Stimulated activated CD4-positive, alpha-beta T cell treated with anti-CD3 and anti-CD28 coated beads, Interleukin-4, amount 100 ng/mL, for 1 hour (primary cell): Measurements from ENCODE around the gene PILRB.
"Not testable (repeated sequence)": the region's sequence is repeated elsewhere in the genome, so short reads cannot be mapped to it uniquely, and the experiment has no call there.

Experiments used
- DNase-seq: peaks from one replicate; pipeline ENCODE4 v3.0.0-alpha.2; 2020

PILRB gene

DNA sequence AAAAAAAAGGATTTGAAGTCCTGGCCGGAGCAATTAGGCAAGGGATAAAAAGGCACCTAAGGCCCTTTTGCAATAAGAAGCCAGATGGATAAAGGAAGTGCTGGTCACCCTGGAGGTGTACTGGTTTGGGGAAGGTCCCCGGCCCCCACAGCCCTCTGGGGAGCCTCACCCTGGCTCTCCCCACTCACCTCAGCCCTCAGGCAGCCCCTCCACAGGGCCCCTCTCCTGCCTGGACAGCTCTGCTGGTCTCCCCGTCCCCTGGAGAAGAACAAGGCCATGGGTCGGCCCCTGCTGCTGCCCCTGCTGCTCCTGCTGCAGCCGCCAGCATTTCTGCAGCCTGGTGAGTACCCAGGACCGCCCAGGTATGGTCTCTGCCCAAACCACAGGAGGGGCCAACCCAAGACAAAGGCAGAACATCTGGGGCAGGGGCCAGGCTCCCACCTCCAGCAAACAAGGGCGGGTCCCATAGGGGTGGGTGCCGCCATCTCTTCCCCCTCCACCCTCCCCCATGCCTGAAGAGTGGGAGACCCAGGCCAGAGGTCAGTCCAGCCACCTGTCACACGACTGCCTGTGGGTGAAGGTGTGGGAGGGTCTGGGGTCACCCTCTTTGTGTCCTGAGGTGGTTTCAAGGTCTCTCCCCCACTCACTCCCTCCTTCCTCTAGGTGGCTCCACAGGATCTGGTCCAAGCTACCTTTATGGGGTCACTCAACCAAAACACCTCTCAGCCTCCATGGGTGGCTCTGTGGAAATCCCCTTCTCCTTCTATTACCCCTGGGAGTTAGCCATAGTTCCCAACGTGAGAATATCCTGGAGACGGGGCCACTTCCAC, at the start of gene PILRB:
Gene PILRB (plus strand): TSS at position 91 of the 830 bp plus-strand sequence. CDS start 186 bp downstream, at position 277.
- no peak for DNase-seq

DNA sequence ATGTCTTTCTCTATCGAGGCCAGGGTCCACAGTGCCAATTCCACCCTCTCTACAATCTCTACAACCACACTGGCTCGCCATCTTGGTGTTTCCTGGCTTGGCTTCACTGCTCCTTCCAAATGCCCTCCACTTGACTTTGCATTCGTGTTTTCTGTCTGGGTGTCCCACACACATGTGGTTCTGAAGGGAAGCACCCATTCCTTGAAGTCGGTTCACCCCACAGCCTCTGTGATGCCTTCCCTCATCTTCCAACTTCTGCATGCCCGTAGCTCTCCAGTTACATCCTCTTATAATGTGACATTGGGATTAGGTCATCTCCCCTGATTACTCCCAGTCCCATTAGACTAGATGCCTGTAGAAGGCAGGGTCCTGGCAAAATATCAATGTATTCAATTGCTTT, 39.6 kb upstream of the PILRB start:
- DNase-seq = not testable (repeated sequence)

DNA sequence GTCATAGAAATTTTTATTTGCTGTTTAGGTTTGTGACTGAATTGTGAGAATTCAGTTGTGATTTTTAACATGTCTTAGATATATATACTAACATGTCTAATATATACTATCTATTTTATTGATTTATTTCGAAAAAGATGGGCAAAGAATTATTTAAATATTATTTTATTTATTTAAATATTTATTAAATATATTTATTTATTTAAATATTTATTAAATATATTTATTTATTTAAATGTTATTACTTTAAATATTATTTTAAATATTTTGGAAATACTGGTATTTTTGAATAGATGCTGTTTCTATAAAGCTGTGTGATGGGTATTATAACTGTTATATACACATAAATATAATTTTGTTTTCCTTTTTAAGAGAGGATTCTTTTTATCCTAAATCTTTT, 36.3 kb upstream of the PILRB start:
- DNase-seq = not testable (repeated sequence)

DNA sequence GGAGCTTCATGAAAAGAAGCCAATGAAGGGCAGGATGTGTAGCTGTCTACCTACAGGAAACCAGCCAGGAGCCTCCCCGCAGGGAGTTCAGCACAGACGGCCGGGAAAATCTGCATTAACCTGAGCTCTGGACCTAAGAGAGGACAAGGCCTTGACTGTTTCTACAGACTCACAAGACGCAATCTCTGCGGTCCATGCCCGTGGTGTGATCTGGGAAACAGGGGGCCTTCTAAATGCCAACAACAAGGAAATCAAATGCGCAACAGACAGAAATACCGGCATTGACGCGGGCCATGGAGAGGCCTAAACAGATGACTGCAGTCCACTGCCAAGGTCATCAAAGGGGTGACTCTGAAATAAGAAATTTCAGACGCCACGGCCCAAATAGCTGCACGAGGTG, 33.7 kb upstream of the PILRB start:
- not testable (repeated sequence) for DNase-seq

DNA sequence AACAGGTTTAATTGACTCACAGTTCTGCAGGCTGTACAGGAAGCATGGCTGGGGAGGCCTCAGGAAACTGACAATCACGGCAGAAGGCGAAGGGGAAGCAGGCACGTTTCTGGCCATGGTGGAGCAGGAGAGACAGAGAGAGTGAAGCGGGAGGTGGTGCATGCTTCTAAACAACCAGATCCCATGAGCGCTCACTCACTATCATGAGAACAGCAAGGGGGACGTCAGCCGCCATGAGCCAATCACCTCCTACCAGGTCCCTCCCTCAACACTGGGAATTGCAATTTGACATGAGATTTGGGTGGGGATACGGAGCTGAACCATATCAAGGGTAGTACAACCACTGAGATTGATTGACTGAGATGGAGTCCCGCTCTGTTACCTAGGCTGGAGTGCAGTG, 32.2 kb upstream of the PILRB start:
- not testable (repeated sequence) for DNase-seq

DNA sequence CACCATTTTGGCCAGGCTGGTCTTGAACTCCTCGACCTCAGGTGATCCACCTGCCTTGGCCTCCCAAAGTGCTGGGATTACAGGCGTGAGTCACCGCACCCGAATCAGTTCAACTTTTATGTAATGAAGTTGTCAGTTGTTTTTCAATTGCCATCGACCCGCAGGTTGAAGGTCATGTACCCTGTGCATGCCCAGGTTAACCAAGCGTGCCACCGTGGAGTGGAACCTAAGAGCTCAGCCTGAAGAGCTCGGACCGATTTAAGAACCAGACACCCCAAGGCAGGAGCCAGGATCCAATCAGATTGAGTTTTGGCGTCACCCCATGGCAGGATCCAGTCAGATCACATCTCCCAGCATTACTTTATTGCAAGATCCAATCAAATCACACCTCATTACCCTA, 31.0 kb upstream of the PILRB start:
- not testable (repeated sequence) for DNase-seq

DNA sequence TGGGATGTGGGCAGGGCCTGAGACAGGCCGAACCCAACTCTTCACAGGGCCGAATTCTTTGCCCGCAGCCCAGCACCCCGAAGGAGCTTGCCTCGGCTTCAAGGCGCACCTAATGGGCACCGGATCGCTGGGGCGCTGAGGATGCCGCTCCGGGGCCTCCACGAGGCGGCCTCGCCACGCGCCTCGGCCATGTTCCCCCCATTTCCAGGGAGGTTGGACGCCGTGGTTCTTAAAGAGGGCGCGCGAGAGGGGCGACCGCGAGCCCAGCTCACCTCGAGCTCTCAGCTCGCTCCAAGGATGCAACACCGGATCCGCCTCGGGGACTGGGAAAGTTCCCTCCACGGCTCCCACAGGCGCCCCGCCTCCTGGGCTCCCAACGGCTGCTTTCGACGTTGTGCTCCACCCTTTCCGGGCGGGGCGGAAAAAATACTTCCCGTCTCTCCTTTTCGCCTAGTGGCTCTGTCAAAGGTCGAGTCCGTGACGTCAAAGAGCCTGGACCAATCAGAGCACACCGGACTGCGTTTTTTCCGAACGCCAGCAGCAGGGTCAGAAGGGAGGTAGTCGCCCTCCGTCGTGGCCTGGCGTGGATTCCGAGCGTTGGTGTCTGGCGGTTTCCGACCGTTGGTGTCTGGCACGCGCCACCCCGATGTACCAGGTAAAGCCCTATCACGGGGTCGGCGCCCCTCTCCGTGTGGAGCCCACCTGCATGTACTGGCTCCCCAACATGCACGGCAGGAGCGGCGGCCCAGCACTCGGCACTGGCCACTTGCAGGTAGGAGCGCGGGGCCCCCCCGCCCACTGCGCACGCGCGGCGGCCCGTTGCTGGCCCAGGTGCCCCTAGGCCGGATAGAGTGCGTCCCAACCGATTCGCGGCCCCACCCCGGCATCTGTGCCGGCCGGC, 22.1 kb upstream of the PILRB start:
- peak; percentile 80 for DNase-seq

DNA sequence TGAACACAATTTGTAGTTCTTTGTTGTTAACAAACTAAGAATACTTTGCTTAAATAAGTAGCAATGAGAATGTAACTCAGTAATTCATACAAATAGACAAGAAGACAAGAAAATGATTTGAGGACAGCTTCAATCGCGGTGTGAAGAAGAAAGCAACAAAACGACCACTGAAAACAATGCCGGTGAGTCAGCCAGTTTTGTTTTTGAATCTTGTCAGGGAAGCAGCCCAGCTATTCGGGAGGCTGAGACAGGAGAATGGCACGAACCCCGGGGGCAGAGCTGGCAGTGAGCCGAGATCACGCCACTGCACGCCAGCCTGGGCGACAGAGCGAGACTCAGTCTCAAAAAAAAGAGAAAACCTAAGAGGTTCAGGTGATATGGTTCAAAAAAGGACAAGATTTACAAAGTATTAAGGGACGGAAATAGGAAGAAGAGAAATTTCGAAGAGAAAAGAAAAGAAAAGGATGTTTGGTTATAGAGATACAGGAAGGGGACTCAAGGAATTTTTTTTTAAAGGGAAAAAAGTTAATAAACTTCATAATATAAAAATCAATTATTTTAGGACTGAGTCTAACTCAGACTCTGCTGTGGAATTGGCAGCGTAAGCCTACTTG, 19.7 kb upstream of the PILRB start:
- not testable (repeated sequence) for DNase-seq

DNA sequence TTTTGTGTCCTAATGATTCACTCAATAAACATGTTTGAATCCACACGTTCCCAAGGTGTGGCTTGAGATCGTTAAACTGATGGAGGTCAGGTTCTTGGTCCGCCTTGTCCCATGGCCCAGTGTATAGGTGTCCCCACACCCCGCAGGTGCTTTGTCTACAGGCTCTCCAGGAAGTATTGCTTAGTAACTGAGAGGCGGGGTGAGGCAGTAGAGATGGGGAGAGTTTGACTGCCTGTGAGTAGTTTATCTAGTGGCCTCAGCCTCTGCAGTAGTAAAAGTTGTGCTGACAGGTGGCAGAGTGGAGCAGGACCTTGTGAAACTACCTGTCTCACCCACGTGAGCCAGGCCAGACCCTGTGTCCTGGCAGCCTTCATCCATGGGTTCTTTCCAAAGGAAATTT, 16.6 kb upstream of the PILRB start:
- not testable (repeated sequence) for DNase-seq

DNA sequence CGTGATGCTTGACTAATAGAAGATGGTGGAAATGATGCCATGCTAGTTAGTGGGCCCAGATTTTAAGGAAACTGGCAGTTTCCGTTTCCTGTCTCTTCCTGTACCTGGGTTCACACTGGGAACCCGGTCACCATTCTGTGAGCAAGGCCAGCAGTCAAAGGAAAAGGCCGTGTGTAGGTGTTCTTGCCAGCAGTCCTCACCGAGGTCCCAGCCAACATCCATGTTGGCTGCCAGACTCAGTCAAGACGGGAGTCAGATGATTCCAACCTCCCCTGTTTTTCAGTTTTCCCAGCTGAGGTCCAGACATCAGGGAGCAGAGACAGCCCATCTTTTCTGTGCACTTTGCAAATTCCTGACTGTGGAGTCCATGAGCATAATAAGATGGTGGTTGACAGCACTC, 15.2 kb upstream of the PILRB start:
- no peak for DNase-seq

DNA sequence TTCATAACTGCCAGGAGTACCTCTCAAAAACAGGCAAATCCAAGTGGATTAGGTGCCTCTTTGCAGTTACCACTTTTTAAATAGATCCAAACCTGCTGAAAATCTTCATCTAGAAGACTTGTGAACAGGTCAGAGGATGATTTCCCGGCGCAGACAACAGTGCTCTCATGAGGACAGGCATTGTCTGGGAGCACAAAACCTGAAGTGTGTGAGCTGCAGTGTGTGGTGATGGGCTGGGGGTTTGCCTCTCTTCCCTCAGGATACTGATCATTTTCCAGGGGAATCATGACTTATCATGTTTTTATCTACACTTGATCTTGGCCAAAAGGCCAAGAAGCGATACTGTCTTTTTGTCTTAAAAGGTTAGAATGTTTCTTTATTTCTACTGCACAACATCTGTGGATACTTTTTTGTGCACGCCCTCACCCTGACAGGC, 13.8 kb upstream of the PILRB start:
- not testable (repeated sequence) for DNase-seq

DNA sequence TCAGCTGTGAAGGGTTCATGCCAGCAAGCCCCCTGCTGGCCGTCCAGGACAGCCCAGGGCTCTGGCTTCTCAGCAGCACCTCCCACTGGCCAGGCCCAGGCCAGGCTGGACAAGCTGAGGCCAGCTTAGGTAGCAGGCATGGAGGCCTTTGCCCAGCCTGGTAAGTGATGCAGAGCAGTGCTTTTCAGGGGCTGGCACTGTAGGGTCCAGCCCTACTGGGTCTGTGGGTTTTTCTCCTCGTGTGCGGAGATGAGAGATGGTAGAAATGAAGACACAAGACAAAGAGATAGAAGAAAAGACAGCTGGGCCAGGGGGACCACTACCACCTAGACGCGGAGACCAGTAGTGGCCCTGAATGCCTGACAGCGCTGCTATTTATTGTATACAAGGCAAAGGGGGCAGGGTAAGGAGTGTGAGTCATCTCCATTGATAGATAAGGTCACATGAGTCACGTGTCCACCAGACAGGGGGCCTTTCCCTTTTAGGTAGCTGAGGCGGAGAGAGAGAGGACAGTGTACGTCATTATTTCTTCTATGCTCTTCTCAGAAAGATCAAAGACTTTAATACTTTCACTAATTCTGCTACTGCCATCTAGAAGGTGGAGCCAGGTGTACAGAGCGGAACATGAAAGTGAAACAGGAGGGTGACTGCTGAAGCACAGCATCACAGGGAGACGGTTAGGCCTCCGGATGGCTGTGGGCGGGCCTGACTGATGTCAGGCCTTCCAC, 13.2 kb upstream of the PILRB start:
- peak; percentile 66 for DNase-seq

DNA sequence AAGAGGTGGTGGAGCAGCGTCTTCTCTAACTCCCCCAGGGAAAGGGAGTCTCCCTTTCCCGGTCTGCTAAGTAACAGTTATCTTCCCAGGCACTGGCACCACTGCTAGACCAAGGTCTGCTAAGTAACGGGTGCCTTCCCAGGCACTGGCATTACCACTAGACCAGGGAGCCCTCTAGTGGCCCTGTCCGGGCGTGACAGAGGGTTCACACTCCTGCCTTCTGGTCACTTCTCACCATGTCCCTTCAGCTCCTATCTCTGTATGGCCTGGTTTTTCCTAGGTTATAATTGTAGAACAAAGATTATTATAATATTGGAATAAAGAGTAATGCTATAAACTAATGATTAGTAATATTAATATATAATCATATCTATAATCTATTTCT, 12.6 kb upstream of the PILRB start:
- DNase-seq = peak; percentile 64

DNA sequence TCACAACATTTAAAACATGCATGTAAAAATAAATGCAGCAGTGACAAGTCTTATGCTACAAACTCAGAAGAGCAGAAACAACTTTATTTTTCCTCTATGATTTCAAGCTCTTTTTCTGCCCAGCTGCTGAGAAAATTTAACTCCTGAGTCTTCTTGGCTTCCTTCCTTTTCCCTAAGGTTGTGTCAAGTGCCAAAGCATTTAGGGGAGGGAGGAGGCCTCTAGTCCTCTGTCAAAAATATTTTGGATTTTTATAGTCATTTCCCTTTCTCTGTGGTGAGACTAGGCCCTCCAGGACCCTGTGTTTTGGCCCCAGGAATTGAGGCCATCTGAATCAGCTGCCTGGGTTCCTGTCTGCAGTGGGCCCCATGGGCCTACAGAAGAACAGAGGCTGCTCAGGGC, 11.0 kb upstream of the PILRB start:
- DNase-seq = no peak

DNA sequence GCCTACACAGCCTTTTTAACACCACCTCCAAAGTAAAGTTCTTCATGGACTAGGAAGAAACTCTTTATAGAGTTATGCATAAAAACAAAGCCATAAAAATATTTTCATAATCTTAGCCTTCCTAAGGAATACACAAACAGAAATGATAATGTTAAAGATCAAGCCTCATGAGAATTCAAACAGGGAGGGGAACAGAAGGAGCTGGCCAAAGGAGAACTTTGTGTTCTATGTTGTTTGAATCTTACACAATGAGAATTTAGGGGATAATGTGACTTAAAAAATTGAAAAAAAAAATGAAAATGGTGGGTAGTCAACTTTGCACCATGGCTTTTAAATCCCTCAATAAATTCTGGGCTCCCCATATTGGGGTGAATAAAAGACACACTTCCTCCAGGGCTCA, 9.1 kb upstream of the PILRB start:
- no peak for DNase-seq

DNA sequence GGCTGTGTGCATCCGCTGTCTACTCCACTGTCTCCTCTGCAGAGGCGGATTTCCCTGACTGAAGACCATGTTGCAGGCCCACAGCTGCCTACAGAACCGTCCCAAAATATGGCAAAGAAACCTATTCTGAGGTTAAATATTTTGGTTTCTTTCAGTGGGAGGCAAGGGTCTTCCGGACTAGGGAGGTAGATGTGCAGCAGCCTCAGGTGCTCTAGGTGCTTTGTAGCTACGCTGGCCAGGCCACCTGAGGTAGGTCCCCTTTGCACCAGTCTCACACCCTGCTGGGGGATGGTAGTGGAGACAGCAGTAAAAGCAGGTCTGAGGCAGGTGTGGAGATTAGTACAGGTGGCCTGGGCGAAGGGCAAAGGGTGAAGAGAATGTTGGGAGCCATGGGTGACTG, 8.2 kb upstream of the PILRB start:
- DNase-seq = no peak

DNA sequence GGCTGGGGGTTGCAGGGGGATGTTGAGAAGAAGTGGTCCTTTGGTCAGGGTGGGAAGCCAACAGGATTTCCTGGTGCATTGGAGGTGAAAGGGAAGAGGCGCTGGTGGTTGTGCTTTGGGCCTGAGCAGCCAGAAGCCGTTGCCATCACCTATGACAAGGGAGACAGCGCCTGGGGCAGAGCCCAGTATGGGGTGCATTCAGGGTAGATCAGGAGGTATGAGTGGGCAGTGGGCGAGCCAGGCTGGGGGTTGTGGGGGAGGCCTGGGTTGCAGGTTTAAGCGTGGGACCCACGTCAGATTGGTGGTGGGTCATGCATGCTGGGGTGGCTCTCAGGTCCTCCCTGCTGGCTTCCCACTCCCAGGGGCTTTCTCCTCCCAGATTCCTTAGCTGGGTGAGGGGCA, 6.3 kb upstream of the PILRB start:
- no peak for DNase-seq

DNA sequence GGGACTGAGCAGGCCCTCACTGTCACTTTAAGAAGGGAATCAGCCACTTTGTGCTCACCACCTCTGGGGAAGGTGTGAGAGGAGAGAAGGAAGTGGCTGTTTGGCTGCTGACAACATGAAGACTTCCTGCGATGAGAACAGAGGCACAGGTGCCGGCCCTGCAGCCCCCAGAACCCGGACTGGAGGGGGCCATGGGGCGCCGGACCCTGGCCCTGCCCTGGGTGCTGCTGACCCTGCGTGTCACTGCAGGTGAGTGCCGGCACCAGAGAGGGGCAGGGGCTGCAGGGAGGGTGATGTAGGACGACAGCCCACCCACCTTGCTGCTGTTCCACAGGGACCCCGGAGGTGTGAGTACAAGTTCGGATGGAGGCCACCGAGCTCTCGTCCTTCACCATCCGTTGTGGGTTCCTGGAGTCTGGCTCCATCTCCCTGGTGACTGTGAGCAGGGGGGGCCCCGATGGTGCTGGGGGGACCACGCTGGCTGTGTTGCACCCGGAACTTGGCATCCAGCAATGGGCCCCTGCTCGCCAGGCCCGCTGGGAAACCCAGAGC, 5.6 kb upstream of the PILRB start:
- not testable (repeated sequence) for DNase-seq

DNA sequence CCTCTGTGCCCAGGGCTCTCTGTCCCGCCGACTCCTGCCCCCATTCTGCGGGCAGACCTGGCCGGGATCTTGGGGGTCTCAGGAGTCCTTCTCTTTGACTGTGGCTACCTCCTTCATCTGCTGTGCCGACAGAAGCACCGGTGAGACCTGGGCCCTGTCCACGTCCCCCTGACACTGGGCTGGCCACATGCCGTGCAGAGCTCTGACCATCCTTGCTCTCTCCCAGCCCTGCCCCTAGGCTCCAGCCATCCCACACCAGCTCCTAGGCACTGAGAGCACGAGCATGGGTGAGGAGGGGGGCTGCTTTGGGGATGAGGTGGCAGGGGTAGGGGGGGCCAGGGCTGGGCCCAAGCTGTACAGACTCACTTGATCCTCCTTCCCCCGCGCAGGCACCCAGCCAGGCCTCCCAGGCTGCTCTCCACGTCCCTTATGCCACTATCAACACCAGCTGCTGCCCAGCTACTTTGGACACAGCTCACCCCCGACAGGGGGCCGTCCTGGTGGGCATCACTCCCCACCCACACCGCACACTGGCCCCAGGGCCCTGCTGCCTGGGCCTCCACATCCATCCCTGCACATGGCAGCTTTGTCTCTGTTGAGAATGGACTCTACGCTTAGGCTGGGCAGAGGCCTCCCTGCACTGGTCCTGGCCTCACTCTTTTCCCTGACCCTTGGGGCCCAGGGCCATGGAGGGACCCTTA, 4.8 kb upstream of the PILRB start:
- DNase-seq = no peak

DNA sequence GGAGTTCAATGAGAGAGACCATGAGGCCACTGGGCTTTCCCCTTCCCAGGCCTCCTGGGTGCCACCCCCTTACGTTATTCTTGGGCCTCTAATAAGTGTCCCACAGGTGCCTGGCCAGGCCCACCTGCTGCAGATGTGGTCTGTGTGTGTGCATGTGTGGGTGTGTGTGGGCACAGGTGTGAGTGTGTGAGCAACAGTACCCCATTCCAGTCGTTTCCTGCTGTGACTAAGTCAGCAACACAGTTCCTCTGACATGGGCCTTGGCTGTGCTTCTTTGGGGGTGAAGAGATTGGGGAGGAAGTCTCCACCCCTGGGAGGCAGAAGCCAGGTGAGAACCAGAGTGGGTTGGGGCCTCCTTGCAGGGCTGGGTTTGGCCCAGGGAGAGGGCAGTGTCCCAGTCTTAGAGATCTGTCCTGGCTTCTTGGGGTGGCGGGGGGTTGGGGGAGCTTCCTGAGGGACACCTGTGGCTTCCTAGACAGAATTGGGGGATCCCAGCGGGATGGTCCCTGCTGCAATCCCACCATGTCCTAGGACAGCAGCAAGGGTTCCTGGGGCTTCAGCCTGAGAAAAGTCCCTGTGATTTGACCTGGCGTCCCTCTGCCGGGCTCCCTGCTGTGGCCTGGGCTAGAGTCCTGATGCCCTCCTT, 4.1 kb upstream of the PILRB start:
- DNase-seq = peak; percentile 47

DNA sequence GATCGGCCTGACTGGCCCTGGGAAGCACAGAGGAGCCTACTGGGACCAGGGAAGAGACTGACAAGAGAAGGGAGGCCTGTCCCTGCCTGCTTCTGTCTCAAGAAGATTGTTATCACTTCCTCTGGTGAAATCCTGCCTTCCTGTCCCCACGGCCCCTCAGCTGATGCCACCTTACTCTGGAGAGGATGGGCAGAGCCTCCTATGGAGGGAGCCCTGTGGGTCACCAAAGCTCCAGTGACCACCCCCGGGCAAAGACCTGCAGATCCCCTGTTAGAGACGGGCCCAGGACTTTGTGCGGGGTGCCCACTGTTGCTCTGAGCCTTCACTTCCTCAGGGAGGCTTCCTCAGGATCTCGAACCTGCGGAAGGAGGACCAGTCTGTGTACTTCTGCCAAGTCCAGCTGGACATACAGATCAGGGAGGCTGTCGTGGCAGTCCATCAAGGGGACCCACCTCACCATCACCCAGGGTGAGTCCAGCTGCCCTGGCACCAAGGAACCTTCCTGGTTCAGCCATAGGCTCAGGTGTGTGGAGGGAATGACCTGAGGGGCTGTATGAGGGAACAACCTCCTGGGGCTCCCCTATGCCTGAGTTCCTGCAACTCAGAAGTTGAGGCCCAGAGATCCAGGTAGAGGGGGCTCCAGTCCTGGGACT, 1.4 kb upstream of the PILRB start:
- DNase-seq = no peak
